ENCODE measurements around the gene SLC25A25. TPM values are rescaled to one million over a fixed set of nuclear protein-coding genes. Genes with fewer than 3 reads are reported as not detected.

The SLC25A25 gene
- total RNA-seq, 1 donor from 2014 or later: 89.5 TPM

- DNase-seq (ENCODE audit: low spot score): no peak
Measured at GRCh38 chr9:128072144-128073021, 4.4 kb downstream of the SLC25A25 start.

GRCh38 chr9:128073253-128073886 lies 5.3 kb downstream of the SLC25A25 start:
- no peak for DNase-seq (ENCODE audit: low spot score)

GRCh38 chr9:128077847-128078503 lies 9.9 kb downstream of the SLC25A25 start:
- no peak for DNase-seq (ENCODE audit: low spot score)

- no peak for DNase-seq (ENCODE audit: low spot score)
Measured at GRCh38 chr9:128078504-128079434, 10.7 kb downstream of the SLC25A25 start.

- no peak for DNase-seq (ENCODE audit: low spot score)
Measured at GRCh38 chr9:128080206-128080605, 12.2 kb downstream of the SLC25A25 start.

GRCh38 chr9:128081056-128081455 lies 13.0 kb downstream of the SLC25A25 start:
- DNase-seq (ENCODE audit: low spot score): no peak

- no peak for DNase-seq (ENCODE audit: low spot score)
Measured at GRCh38 chr9:128082151-128082550, 14.1 kb downstream of the SLC25A25 start.

GRCh38 chr9:128084746-128085145 lies 16.7 kb downstream of the SLC25A25 start:
- no peak for DNase-seq (ENCODE audit: low spot score)

- DNase-seq (ENCODE audit: low spot score): no peak
Measured at GRCh38 chr9:128085943-128086342, 17.9 kb downstream of the SLC25A25 start.

GRCh38 chr9:128087262-128087661 lies 19.2 kb downstream of the SLC25A25 start:
- no peak for DNase-seq (ENCODE audit: low spot score)

GRCh38 chr9:128088253-128088945 lies 20.4 kb downstream of the SLC25A25 start:
- no peak for DNase-seq (ENCODE audit: low spot score)

- no peak for DNase-seq (ENCODE audit: low spot score)
Measured at GRCh38 chr9:128089299-128089698, 21.3 kb downstream of the SLC25A25 start.

GRCh38 chr9:128091144-128091543 lies 23.1 kb downstream of the SLC25A25 start:
- DNase-seq (ENCODE audit: low spot score): no peak

- no peak for DNase-seq (ENCODE audit: low spot score)
Measured at GRCh38 chr9:128091571-128091970, 23.5 kb downstream of the SLC25A25 start.

- no peak for DNase-seq (ENCODE audit: low spot score)
Measured at GRCh38 chr9:128092199-128092977, 24.4 kb downstream of the SLC25A25 start.

- no peak for DNase-seq (ENCODE audit: low spot score)
Measured at GRCh38 chr9:128093011-128093410, 25.0 kb downstream of the SLC25A25 start.

GRCh38 chr9:128094166-128094949 lies 26.3 kb downstream of the SLC25A25 start:
- no peak for DNase-seq (ENCODE audit: low spot score)

- no peak for DNase-seq (ENCODE audit: low spot score)
Measured at GRCh38 chr9:128094950-128095544, 27.0 kb downstream of the SLC25A25 start.

All from mesenteric fat pad (tissue), 1 donor.